ENCODE data around the gene TTC21B. TPM values are rescaled to one million over a fixed set of nuclear protein-coding genes. Genes with fewer than 3 reads are reported as not detected.
A peak's percentile ranks its signal among the peaks of the same experiment; 100 is the strongest.

Gene TTC21B
- total RNA-seq, 2 donors from 2014 or later = 25.8 to 25.9 TPM

DNA sequence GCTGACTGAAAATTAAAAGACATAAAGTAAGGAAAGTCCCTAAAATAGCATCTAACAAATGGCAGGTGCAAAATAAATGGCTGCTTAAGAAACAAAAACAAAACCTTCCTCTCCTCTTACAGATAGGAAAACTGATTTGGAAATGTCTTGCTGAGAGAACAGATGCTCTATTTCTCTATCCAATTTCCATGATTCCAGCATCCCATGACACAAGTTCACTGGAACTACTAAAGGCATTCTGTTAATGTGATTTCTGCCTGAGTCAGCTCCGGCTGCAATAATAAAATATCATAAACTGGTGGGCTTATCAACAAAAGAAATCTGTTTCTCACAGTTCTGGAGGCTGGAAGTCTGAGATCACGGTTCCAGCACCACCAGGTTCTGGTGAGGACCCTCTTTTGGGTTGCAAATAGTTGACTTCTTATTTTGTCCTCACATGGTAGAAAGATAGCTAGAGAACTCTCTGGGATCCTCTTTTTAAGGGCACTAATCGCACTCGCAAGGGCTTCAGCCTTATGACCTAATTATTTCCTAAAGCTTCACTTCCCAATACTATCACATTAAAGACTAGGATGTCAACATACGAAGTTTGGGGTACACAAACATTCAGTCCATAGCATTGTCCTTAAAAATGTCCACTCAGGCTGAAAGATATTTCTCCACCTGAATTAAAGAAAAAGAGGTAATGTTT is 81.3 kb downstream of the TTC21B start:
- Histone ChIP-seq H3K4me3 (ENCODE audit: low read length) (no peak overlapping the region), H3K27ac (ENCODE audit: low read depth, low read length) (no peak overlapping the region), H3K4me1 (ENCODE audit: control insufficient read depth, insufficient read depth, low read length) (no peaks in the 10 kb centered on the region), H3K9me3 (ENCODE audit: control insufficient read depth, low read length) (no peaks in the 10 kb centered on the region), H3K27me3 (ENCODE audit: control insufficient read depth, insufficient read depth, low read length, poor library complexity, severe bottlenecking) (no peaks in the 10 kb centered on the region), H3K36me3 (ENCODE audit: control insufficient read depth, insufficient read depth, low read length) (peaks cover 9% of the 10 kb centered on the region), H3K9ac (ENCODE audit: extremely low read depth, low read length, poor library complexity, severe bottlenecking) (no peak overlapping the region)
- H3K27ac Mint-ChIP-seq = no peak overlapping the region
- H3K27me3 Mint-ChIP-seq (ENCODE audit: insufficient read depth) = no peaks in the 10 kb centered on the region
- 93 to 100% methylated on average over 2 to 5 of the region's 5 CpGs for WGBS, 2 experiments (ENCODE audit: insufficient coverage in 1 of 2, insufficient read length in 1 of 2)
- H3K4me3 Mint-ChIP-seq = no peak overlapping the region
- no peak for DNase-seq
- H3K4me1 Mint-ChIP-seq = peaks cover 16% of the 10 kb centered on the region
- H3K36me3 Mint-ChIP-seq (ENCODE audit: low read depth) = peaks cover 16% of the 10 kb centered on the region
- TF ChIP-seq, protein P1, sequence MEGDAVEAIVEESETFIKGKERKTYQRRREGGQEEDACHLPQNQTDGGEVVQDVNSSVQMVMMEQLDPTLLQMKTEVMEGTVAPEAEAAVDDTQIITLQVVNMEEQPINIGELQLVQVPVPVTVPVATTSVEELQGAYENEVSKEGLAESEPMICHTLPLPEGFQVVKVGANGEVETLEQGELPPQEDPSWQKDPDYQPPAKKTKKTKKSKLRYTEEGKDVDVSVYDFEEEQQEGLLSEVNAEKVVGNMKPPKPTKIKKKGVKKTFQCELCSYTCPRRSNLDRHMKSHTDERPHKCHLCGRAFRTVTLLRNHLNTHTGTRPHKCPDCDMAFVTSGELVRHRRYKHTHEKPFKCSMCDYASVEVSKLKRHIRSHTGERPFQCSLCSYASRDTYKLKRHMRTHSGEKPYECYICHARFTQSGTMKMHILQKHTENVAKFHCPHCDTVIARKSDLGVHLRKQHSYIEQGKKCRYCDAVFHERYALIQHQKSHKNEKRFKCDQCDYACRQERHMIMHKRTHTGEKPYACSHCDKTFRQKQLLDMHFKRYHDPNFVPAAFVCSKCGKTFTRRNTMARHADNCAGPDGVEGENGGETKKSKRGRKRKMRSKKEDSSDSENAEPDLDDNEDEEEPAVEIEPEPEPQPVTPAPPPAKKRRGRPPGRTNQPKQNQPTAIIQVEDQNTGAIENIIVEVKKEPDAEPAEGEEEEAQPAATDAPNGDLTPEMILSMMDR (conservative IDR thresholded peaks at IDR 0.05) = no peak
- no peaks in the 10 kb centered on the region for H3K9me3 Mint-ChIP-seq

DNA sequence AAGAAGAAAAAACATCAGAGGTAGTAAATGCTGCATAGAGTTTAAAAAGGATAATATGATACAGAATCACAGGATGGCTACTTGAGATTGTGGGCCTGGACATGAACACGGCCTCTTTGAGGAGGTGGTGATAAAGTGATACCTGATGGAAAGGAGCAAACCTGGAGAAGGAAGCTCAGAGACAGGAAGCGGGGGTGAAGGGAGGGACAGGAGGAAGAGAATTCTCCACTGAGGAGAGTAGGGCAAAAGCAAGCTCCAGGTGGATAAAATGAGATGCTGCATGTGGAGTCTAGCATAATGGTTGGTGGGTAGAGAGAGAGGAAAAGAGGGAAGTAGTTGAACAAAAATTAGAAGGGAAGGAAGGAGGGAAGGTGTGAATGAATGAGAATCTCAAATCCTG is 82.6 kb downstream of the TTC21B start:
- H3K4me1 ChIP-seq (ENCODE audit: control insufficient read depth, insufficient read depth, low read length) = no peaks in the 10 kb centered on the region
- Mint-ChIP-seq H3K36me3 (ENCODE audit: low read depth) (peaks cover 16% of the 10 kb centered on the region), H3K27ac (no peak overlapping the region), H3K4me3 (no peak overlapping the region), H3K27me3 (ENCODE audit: insufficient read depth) (no peaks in the 10 kb centered on the region), H3K9me3 (no peaks in the 10 kb centered on the region), H3K4me1 (peaks cover 6% of the 10 kb centered on the region)
- no peak overlapping the region for H3K27ac ChIP-seq (ENCODE audit: low read depth, low read length)
- TF ChIP-seq, protein P1 (conservative IDR thresholded peaks at IDR 0.05) = no peak
- H3K9ac ChIP-seq (ENCODE audit: extremely low read depth, low read length, poor library complexity, severe bottlenecking) = no peak overlapping the region
- peak overlapping the region; percentile 37 for H3K4me3 ChIP-seq (ENCODE audit: low read length)
- WGBS, 2 experiments (ENCODE audit: insufficient coverage in 1 of 2, insufficient read length in 1 of 2) = 86 to 89% methylated on average over 2 of the region's 2 CpGs
- H3K9me3 ChIP-seq (ENCODE audit: control insufficient read depth, low read length) = no peaks in the 10 kb centered on the region
- no peaks in the 10 kb centered on the region for H3K27me3 ChIP-seq (ENCODE audit: control insufficient read depth, insufficient read depth, low read length, poor library complexity, severe bottlenecking)
- H3K36me3 ChIP-seq (ENCODE audit: control insufficient read depth, insufficient read depth, low read length) = peaks cover 9% of the 10 kb centered on the region
- no peak for DNase-seq

DNA sequence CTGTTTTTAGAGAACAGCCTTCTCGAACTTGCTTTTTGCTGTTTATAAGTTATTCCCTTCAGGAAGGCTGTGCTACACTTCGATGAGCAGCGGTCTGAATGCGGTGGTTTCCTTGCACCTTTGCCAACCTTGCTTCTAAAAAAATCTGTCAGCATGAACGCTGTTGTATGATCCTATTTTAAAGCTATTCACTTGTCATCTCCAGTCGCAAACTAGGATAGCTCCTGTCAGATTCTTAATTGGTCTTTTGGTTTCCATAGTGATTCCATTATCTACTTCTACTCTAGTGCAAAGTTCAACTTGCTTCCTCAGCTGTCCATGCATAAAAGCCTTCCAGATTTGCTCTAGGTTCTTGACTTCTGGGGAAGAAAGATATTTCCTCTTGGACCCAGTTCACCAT is 83.2 kb downstream of the TTC21B start:
- peaks cover 16% of the 10 kb centered on the region for H3K36me3 Mint-ChIP-seq (ENCODE audit: low read depth)
- no peak overlapping the region for H3K4me3 Mint-ChIP-seq
- DNase-seq = no peak
- H3K27me3 ChIP-seq (ENCODE audit: control insufficient read depth, insufficient read depth, low read length, poor library complexity, severe bottlenecking) = no peaks in the 10 kb centered on the region
- H3K4me1 Mint-ChIP-seq = peaks cover 6% of the 10 kb centered on the region
- H3K9me3 Mint-ChIP-seq = no peaks in the 10 kb centered on the region
- no peaks in the 10 kb centered on the region for H3K4me1 ChIP-seq (ENCODE audit: control insufficient read depth, insufficient read depth, low read length)
- H3K4me3 ChIP-seq (ENCODE audit: low read length) = peak overlapping the region; percentile 37
- H3K9me3 ChIP-seq (ENCODE audit: control insufficient read depth, low read length) = no peaks in the 10 kb centered on the region
- H3K9ac ChIP-seq (ENCODE audit: extremely low read depth, low read length, poor library complexity, severe bottlenecking) = no peak overlapping the region
- no peaks in the 10 kb centered on the region for H3K27me3 Mint-ChIP-seq (ENCODE audit: insufficient read depth)
- H3K27ac ChIP-seq (ENCODE audit: low read depth, low read length) = no peak overlapping the region
- TF ChIP-seq, protein P1 (conservative IDR thresholded peaks at IDR 0.05) = no peak
- H3K36me3 ChIP-seq (ENCODE audit: control insufficient read depth, insufficient read depth, low read length) = peaks cover 9% of the 10 kb centered on the region
- no peak overlapping the region for H3K27ac Mint-ChIP-seq
- 57 to 91% methylated on average over 6 of the region's 6 CpGs for WGBS, 2 experiments (ENCODE audit: insufficient coverage in 1 of 2, insufficient read length in 1 of 2)
